Ovary (tissue), 9 donors: ENCODE data around the gene STRA6. TPM values are rescaled to one million over a fixed set of nuclear protein-coding genes. Genes with fewer than 3 reads are reported as not detected.

ENCODE experiments used
- DNase-seq, 5 donors: peaks; one replicate each; pipeline ENCODE4 v3.0.0-alpha.2; 2019 to 2020
- H3K27ac ChIP-seq, 2 donors: fragments of 200-600 bp; one replicate each; pipeline versions ENCODE4 v1.5.1 to v1.8.0; 2019 to 2022
- H3K27me3 ChIP-seq: fragments of 200-600 bp; one replicate; pipeline ENCODE4 v1.8.0; 2022
- H3K36me3 ChIP-seq: fragments of 200-600 bp; sonication (generic); one replicate; pipeline ENCODE4 v1.5.1; 2019
- H3K4me1 ChIP-seq: one replicate; pipeline ENCODE4 v1.8.1; 2013; ENCODE audit warnings: mild to moderate bottlenecking, moderate library complexity; ENCODE audit not compliant: insufficient read depth
- H3K4me3 ChIP-seq: fragments of 200-600 bp; sonication (generic); one replicate; pipeline ENCODE4 v1.5.1; 2017
- H3K9me3 ChIP-seq, 2 donors: fragments of 200-600 bp in 1 of 2; sonication (generic) in 1 of 2; one replicate each; pipeline versions ENCODE4 v1.5.1 to v1.8.1; 2013 to 2019; ENCODE audit warnings: mild to moderate bottlenecking in 1 of 2, moderate library complexity in 1 of 2
- EP300 ChIP-seq: sonication (generic); formaldehyde crosslinking; IDR thresholded peaks from one replicate; pipeline ENCODE4 v1.6.1; 2017; ENCODE audit warnings: antibody characterized with exemption
- POLR2A ChIP-seq: fragments of 450-650 bp; IDR thresholded peaks from one replicate; pipeline ENCODE4 v1.6.1; 2017; ENCODE audit warnings: antibody characterized with exemption, mild to moderate bottlenecking, moderate library complexity
- WGBS, 3 donors: extraction: QIAGEN DNeasy Blood & Tissue Kit in 1 of 3; methylation state at CpG; one replicate each; pipeline versions ENCODE4 v1.1.5 to v1.1.7; 2013 to 2017; 5-methylcytosine and 5-hydroxymethylcytosine counted together
- intact Hi-C, 4 donors: fragments of 100-400 bp; cut with DNase I; formaldehyde crosslinking; loops; one replicate each; pipeline versions ENCODE4 v1.11.0 to v1.15.1; 2022 to 2023
- polyA plus RNA-seq, 2 donors: library from polyadenylated mRNA; stranded (reverse); fragments of 200-250 nt in 1 of 2; fragments of 350-450 nt in 1 of 2; fragmentation: Illumina TruSeq in 1 of 2; extraction: RNeasy Lipid Tissue Mini Kit (QIAGEN cat#74804) in 1 of 2; gene quantifications; one replicate each; pipeline ENCODE4 v1.2.3, GENCODE V29; 2013 to 2014
- total RNA-seq, 7 donors: library from RNA; depleted of rRNA in 2 of 7; stranded (reverse); fragments of >200 nt in 2 of 7; fragmentation: NEBNext Ultra II Directional in 3 of 7; extraction: Animal tissue kit (Norgen Biotek cat#: 25700) in 3 of 7; gene quantifications; one replicate each; pipeline versions ENCODE4 v1.1.0 to v1.2.4, GENCODE V29; 2016 to 2023
- TF ChIP-seq, protein P1 (sequence below), 3 donors: fragments of 450-650 bp in 2 of 3; fragments of 200-600 bp in 1 of 3; IDR thresholded peaks; one replicate each; pipeline versions ENCODE4 v1.5.1 to v1.8.0; 2016 to 2022; ENCODE audit warnings: antibody characterized with exemption in 3 of 3, mild to moderate bottlenecking in 1 of 3
- donor health status: DM: no; HTN: no; CAD: no; lungs with moderate emphysema.
- donor health status: DM: no; HTN: no; CAD: no.
- donor health status: Bipolar disorder and iron deficiency.
- donor health status: DM: yes; HTN: yes; CAD: no.
- donor health status: DM: no; HTN: no; CAD: no.
- donor health status: DM: yes; HTN: yes; CAD: no.

STRA6 gene
- total and polyA plus RNA-seq, 9 donors, result 0.20 to 2.8 (median 0.69) TPM

DNA sequence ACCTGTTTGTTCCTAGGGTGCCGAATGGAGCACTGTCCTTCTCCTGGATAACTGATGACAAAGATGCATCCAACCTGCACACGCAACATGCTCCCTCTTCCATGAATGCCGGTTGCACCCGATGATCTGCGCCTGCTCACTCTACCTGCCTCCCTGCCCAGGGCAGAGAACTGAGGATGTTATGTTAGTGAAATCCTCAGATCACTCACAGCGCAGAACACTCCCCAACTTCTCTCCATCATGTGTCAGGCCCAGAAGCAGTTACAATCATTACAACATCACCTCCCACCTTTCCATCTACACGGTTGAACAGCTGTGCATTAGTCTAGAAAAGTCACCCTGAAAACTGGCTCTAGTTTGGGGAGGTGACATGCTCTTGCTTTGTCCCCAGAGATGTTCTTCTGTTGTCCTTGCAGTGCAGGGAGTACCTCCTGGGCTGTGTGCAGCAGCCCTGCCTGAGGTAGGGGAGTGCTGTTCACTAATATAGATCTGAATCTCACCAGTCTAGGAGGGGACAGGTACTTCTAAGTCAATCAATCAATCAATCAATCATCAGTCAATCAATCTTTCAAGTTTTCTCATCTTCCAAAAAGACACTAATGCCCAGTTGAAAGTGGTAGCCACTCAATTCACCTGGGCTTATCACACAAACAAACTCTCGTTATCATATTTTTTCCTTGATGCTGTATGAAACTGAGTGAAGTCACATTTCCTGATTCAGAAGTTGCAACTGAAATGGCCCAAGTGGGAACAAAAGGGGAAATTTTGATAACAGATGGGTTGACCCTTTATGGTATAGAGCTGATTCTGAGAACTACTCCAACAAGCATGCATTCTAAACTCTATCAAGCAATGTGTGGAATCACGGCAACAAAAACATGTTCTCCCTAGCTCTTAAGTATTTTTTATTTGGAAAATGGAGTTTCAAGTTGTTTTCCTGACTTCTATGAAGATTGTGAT is 44.4 kb downstream of the STRA6 start:
- no peaks in the 10 kb centered on the region for H3K9me3 ChIP-seq
- WGBS, 3 donors, result 82 to 89% (median 88%) methylated on average over 9 of the region's 9 CpGs
- no peak for TF ChIP-seq EP300
- TF ChIP-seq, protein P1, sequence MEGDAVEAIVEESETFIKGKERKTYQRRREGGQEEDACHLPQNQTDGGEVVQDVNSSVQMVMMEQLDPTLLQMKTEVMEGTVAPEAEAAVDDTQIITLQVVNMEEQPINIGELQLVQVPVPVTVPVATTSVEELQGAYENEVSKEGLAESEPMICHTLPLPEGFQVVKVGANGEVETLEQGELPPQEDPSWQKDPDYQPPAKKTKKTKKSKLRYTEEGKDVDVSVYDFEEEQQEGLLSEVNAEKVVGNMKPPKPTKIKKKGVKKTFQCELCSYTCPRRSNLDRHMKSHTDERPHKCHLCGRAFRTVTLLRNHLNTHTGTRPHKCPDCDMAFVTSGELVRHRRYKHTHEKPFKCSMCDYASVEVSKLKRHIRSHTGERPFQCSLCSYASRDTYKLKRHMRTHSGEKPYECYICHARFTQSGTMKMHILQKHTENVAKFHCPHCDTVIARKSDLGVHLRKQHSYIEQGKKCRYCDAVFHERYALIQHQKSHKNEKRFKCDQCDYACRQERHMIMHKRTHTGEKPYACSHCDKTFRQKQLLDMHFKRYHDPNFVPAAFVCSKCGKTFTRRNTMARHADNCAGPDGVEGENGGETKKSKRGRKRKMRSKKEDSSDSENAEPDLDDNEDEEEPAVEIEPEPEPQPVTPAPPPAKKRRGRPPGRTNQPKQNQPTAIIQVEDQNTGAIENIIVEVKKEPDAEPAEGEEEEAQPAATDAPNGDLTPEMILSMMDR (IDR thresholded peaks at IDR 0.05), result no peak
- no peak for TF ChIP-seq POLR2A
- H3K4me3 ChIP-seq, result no peak overlapping the region
- intact Hi-C loops, result no loop called here
- no peaks in the 10 kb centered on the region for H3K27me3 ChIP-seq
- peaks cover 1% of the 10 kb centered on the region for H3K4me1 ChIP-seq
- H3K36me3 ChIP-seq, result no peaks in the 10 kb centered on the region
- DNase-seq, result no peak
- no peak overlapping the region for H3K27ac ChIP-seq

DNA sequence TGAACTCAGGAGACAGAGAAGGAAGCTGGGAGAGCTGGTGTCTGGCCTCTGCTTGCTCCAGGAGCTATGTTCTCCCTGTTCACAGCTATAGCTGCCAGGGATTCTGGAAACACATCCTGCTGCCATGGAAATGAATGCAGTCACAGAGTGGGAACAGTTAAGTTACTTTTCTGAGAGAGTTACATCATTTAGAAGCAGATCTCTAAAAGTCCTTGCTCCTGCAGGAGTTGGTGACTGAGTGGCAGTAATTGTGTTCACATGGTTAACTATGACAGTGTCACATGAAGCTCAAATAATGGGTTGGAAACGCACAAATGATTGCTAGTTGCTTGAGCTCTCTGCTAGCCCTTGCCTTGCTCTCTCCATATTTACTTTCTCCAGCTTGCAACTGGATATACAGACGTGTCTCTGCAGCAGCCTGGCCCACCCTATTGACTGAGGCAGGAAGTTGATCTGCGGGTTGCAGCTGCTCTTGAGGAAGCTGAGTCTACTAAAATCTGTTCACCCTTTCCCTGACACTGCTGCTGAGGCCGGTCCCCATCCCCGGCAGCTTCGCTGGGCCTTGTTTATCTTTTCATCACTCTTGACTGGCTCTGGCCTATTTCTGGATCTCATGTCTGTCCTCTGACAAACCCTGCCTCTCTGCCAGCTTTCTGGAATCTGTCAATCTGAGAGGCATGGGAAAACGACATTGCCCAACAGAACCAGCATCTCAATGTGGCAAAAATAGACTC is 45.7 kb downstream of the STRA6 start:
- intact Hi-C loops, result no loop called here
- Histone ChIP-seq H3K9me3 (no peaks in the 10 kb centered on the region), H3K4me1 (peaks cover 1% of the 10 kb centered on the region), H3K27me3 (no peaks in the 10 kb centered on the region), H3K4me3 (no peak overlapping the region), H3K36me3 (no peaks in the 10 kb centered on the region), H3K27ac (no peak overlapping the region)
- WGBS, 3 donors, result 33 to 48% (median 37%) methylated on average over 7 of the region's 7 CpGs
- no peak for DNase-seq
- no peak for TF ChIP-seq POLR2A
- no peak for TF ChIP-seq EP300
- TF ChIP-seq, protein P1 (IDR thresholded peaks at IDR 0.05), result no peak

DNA sequence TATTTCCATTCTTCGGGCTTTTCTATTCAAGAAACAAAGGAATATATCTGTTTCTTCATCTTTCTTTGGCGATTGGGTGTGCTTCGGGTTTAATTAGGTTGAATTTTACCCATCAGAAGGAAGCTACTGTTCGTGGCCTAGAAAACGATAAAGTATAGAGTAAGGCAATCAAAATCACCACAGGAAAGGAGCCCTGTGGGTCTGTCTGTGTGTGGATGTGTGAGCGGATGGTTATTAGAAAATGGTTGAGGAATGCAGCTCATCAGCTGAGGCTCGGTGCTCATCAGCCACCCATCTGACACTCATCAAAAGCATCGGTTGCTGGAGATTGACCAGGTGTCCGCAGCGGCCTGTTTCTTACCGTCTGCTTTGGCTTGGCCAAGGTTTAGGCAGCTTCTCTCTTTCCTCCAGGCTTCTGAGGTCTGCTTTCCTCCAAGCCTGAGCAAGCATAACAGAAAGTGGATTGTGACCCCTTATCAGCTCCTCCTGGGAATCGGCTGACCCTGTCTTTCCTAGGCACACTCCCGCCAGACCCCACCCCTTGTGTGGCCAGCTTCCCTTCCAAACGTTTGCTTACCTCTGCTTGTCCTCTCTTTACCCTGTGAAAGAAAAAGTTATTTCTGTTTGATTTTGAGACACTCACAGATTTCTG is 46.7 kb downstream of the STRA6 start:
- Histone ChIP-seq H3K9me3 (no peaks in the 10 kb centered on the region), H3K27ac (no peak overlapping the region), H3K4me1 (peaks cover 1% of the 10 kb centered on the region), H3K36me3 (no peaks in the 10 kb centered on the region), H3K27me3 (no peaks in the 10 kb centered on the region), H3K4me3 (no peak overlapping the region)
- no peak for TF ChIP-seq EP300
- TF ChIP-seq, protein P1 (IDR thresholded peaks at IDR 0.05), result no peak
- TF ChIP-seq POLR2A, result no peak
- intact Hi-C loops, result no loop called here
- WGBS, 3 donors, result 63 to 68% (median 65%) methylated on average over 14 of the region's 14 CpGs
- no peak for DNase-seq

DNA sequence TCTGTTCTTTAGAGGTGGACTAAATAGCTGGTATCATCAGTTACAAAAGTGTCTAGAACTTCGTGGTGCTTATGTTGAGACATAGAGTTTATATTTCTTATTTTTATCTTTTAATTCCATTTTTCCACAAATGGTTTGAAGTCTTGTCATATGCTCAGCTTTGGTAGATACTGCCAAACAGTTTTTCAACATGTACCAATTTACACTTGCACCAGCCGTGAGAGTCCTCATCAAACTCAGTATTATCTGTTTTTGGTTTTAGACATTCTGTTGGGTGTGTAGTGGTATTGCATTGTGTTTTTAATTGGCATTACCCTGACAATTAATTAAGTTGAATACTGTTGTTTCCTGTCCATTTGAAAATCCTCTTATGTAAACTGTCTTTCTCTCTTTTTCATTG is 55.5 kb downstream of the STRA6 start:
- WGBS, 3 donors, result 69 to 74% (median 70%) methylated on average over 2 of the region's 2 CpGs
- Histone ChIP-seq H3K27me3 (no peaks in the 10 kb centered on the region), H3K9me3 (peaks cover 0 to 5% of the 10 kb centered on the region in 2 donors), H3K27ac (no peak overlapping the region), H3K4me1 (no peaks in the 10 kb centered on the region), H3K36me3 (no peaks in the 10 kb centered on the region), H3K4me3 (no peak overlapping the region)
- TF ChIP-seq, protein P1 (IDR thresholded peaks at IDR 0.05), result no peak
- no peak for TF ChIP-seq EP300
- TF ChIP-seq POLR2A, result no peak
- intact Hi-C loops, result no loop called here
- no peak for DNase-seq
